A549 (cell line): Measurements from ENCODE around the gene GFOD2. TPM values are rescaled to one million over a fixed set of nuclear protein-coding genes. Genes with fewer than 3 reads are reported as not detected.
"Not testable (repeated sequence)": the region's sequence is repeated elsewhere in the genome, so short reads cannot be mapped to it uniquely, and the experiment has no call there.

Experiments used
- ATAC-seq, 2 experiments: fragments of 200-7000 bp in 1 of 2; fragments of >200 bp in 1 of 2; cut with Nextera tagmentation in 1 of 2; cut with Tn5 transposase in 1 of 2; 3 replicates each; pipeline versions ENCODE4 v1.8.0 to v1.9.1; 2018 to 2020; ENCODE audit warnings: mild to moderate bottlenecking in 1 of 2, moderate library complexity in 1 of 2
- CTCF ChIA-PET: fragments of 300-600 bp; sonication (Branson Sonifier 250); formaldehyde crosslinking; extraction: SDS; loops from one replicate; lab custom pipeline; 2021; ENCODE audit warnings: antibody characterized with exemption, inconsistent platforms; lab: Yijun Ruan, JAX
- POLR2A ChIA-PET: fragments of 350-600 bp; formaldehyde crosslinking; extraction: SDS; loops from one replicate; lab custom pipeline; 2021; ENCODE audit warnings: antibody characterized with exemption, inconsistent platforms; lab: Yijun Ruan, JAX
- DNase-seq, 2 experiments: peaks; one replicate each; pipeline versions ENCODE4 v3.0.0 to v3.0.0-alpha.2; 2011 to 2016; ENCODE audit warnings: low read depth in 1 of 2, low spot score in 1 of 2
- FAIRE-seq: peaks from 2 replicates; lab custom pipeline; 2011; peaks lifted over from hg19 to GRCh38; lab: Jason Lieb, UNC
- H3K27ac ChIP-seq, 2 experiments: fragments of >200 bp; sonication (Bioruptor Twin); formaldehyde crosslinking; 3 replicates each; pipeline ENCODE4 v1.5.1; 2016 to 2017
- H3K4me1 ChIP-seq: fragments of >200 bp; sonication (Bioruptor Twin); formaldehyde crosslinking; 3 replicates; pipeline ENCODE4 v1.6.1; 2016
- H3K4me2 ChIP-seq: fragments of >200 bp; sonication (Bioruptor Twin); formaldehyde crosslinking; 3 replicates; pipeline ENCODE4 v1.6.1; 2016
- H3K4me3 ChIP-seq: fragments of >200 bp; sonication (Bioruptor Twin); formaldehyde crosslinking; 3 replicates; pipeline ENCODE4 v1.5.1; 2016
- H3K9me3 ChIP-seq: fragments of >200 bp; sonication (Bioruptor Twin); formaldehyde crosslinking; 3 replicates; pipeline ENCODE4 v1.6.1; 2016
- CTCF ChIP-seq: fragments of >200 bp; sonication (Bioruptor Twin); formaldehyde crosslinking; IDR thresholded peaks from 3 replicates; pipeline ENCODE4 v1.5.1; 2016
- EP300 ChIP-seq, 2 experiments: fragments of >200 bp; sonication (Bioruptor Twin); formaldehyde crosslinking; IDR thresholded peaks; 2 replicates in 1 of 2; 3 replicates in 1 of 2; pipeline ENCODE4 v1.6.1; 2016 to 2017
- FOXS1 ChIP-seq: fragments of 250-450 bp; sonication (Bioruptor Pico); IDR thresholded peaks from 2 replicates; pipeline ENCODE4 v1.5.0; 2020; ENCODE audit warnings: mild to moderate bottlenecking, moderate library complexity
- HDAC2 ChIP-seq: fragments of 200-600 bp; sonication (generic); IDR thresholded peaks from 2 replicates; pipeline ENCODE4 v1.6.1; 2016
- HMGXB4 ChIP-seq: fragments of 250-450 bp; sonication (Bioruptor Pico); IDR thresholded peaks from 2 replicates; pipeline ENCODE4 v1.5.0; 2021; ENCODE audit warnings: mild to moderate bottlenecking, moderate library complexity, borderline replicate concordance
- HOXB13 ChIP-seq: fragments of 250-450 bp; sonication (Bioruptor Pico); IDR thresholded peaks from 2 replicates; pipeline ENCODE4 v1.5.0; 2020; ENCODE audit warnings: low read depth, mild to moderate bottlenecking, moderate library complexity
- HOXB5 ChIP-seq: fragments of 250-450 bp; sonication (Bioruptor Pico); IDR thresholded peaks from 2 replicates; pipeline ENCODE4 v1.5.0; 2020; ENCODE audit warnings: mild to moderate bottlenecking, moderate library complexity
- JUN ChIP-seq, 2 experiments: fragments of >200 bp; sonication (Bioruptor Twin); formaldehyde crosslinking; IDR thresholded peaks; 2 replicates in 1 of 2; 3 replicates in 1 of 2; pipeline ENCODE4 v1.6.1; 2016 to 2017
- KDM5A ChIP-seq: fragments of 200-600 bp; sonication (generic); IDR thresholded peaks from 2 replicates; pipeline ENCODE4 v1.6.1; 2016; ENCODE audit warnings: antibody characterized with exemption, mild to moderate bottlenecking
- MAZ ChIP-seq: fragments of 150-350 bp; IDR thresholded peaks from 2 replicates; pipeline ENCODE4 v1.6.1; 2014; ENCODE audit warnings: antibody characterized with exemption, low read depth, low read length, borderline replicate concordance
- MYC ChIP-seq: IDR thresholded peaks from 2 replicates; pipeline ENCODE4 v1.6.1; 2012; ENCODE audit warnings: mild to moderate bottlenecking, inconsistent platforms, low read length, improper control_type of control experiment, borderline replicate concordance
- NFE2L2 ChIP-seq: fragments of 150-350 bp; conservative IDR thresholded peaks from 2 replicates; pipeline ENCODE4 v1.6.1; 2014; ENCODE audit warnings: low read length
- RAD21 ChIP-seq, 2 experiments: fragments of >200 bp in 1 of 2; sonication (Bioruptor Twin) in 1 of 2; formaldehyde crosslinking in 1 of 2; IDR thresholded peaks in 1 of 2; conservative IDR thresholded peaks in 1 of 2; 2 replicates in 1 of 2; 3 replicates in 1 of 2; pipeline ENCODE4 v1.6.1; 2012 to 2018; ENCODE audit warnings: inconsistent platforms in 1 of 2
- RFX5 ChIP-seq: fragments of 450-650 bp; IDR thresholded peaks from 2 replicates; pipeline ENCODE4 v1.7.1; 2014; ENCODE audit warnings: antibody characterized with exemption, mild to moderate bottlenecking, moderate library complexity
- TP53 ChIP-seq: fragments of 250-450 bp; sonication (Bioruptor Pico); IDR thresholded peaks from 2 replicates; pipeline ENCODE4 v1.5.0; 2021; ENCODE audit warnings: mild to moderate bottlenecking, moderate library complexity
- ZNF302 ChIP-seq: fragments of 250-450 bp; sonication (Bioruptor Pico); IDR thresholded peaks from 2 replicates; pipeline ENCODE4 v1.9.0; 2021; ENCODE audit warnings: inconsistent platforms, mild to moderate bottlenecking, moderate library complexity
- ZSCAN20 ChIP-seq: fragments of 250-450 bp; sonication (Bioruptor Pico); IDR thresholded peaks from 2 replicates; pipeline ENCODE4 v1.8.0; 2022; ENCODE audit warnings: mild to moderate bottlenecking, moderate library complexity
- WGBS: methylation state at CpG from one replicate; pipeline ENCODE4 v1.1.6; 2017; ENCODE audit errors: missing lambda C conversion rate; 5-methylcytosine and 5-hydroxymethylcytosine counted together
- polyA plus RNA-seq, 4 experiments: library from polyadenylated mRNA; depleted of rRNA in 3 of 4; stranded (reverse); fragments of >200 nt; fragmentation: RNase III in 1 of 4; extraction: RNeasy Plus Mini Kit Qiagen cat#74134 plus additional on column Dnase treatment in 1 of 4; gene quantifications; 2 replicates in 3 of 4; 3 replicates in 1 of 4; pipeline ENCODE4 v1.2.3, GENCODE V29; 2011 to 2017
- TF ChIP-seq, protein P1 (sequence below): fragments of 200-600 bp; sonication (generic); IDR thresholded peaks from 2 replicates; pipeline ENCODE4 v1.6.1; 2016; ENCODE audit warnings: antibody characterized with exemption, mild to moderate bottlenecking, moderate library complexity

GFOD2 gene
- polyA plus RNA-seq, 2 of the 4 experiments (the other 2 are of a cell fraction): 10.3 to 16.4 TPM

- ATAC-seq (no peak), FAIRE-seq (no peak), DNase-seq (no peak)
- ChIA-PET CTCF (interaction anchor here (0.6 to 1.0 kb wide), 4 partner anchors 16 to 221 kb away, joined by 3 to 5 read pairs (median 4); no protein-coding TSS in a partner anchor), POLR2A (no interaction called here)
- H3K9me3 ChIP-seq: peaks cover 8% of the 10 kb centered on the region
- H3K4me1 ChIP-seq: no peaks in the 10 kb centered on the region
- no peak overlapping the region for H3K4me3 ChIP-seq
- 74% methylated on average over 2 of the region's 2 CpGs for WGBS
- no peak for TF ChIP-seq MAZ
- TF ChIP-seq TP53 (CRISPR knock-in tag): no peak
- no peak for TF ChIP-seq HOXB13 (CRISPR knock-in tag)
- no peak for TF ChIP-seq CTCF
- no peak for TF ChIP-seq HMGXB4 (CRISPR knock-in tag)
- TF ChIP-seq, protein P1, sequence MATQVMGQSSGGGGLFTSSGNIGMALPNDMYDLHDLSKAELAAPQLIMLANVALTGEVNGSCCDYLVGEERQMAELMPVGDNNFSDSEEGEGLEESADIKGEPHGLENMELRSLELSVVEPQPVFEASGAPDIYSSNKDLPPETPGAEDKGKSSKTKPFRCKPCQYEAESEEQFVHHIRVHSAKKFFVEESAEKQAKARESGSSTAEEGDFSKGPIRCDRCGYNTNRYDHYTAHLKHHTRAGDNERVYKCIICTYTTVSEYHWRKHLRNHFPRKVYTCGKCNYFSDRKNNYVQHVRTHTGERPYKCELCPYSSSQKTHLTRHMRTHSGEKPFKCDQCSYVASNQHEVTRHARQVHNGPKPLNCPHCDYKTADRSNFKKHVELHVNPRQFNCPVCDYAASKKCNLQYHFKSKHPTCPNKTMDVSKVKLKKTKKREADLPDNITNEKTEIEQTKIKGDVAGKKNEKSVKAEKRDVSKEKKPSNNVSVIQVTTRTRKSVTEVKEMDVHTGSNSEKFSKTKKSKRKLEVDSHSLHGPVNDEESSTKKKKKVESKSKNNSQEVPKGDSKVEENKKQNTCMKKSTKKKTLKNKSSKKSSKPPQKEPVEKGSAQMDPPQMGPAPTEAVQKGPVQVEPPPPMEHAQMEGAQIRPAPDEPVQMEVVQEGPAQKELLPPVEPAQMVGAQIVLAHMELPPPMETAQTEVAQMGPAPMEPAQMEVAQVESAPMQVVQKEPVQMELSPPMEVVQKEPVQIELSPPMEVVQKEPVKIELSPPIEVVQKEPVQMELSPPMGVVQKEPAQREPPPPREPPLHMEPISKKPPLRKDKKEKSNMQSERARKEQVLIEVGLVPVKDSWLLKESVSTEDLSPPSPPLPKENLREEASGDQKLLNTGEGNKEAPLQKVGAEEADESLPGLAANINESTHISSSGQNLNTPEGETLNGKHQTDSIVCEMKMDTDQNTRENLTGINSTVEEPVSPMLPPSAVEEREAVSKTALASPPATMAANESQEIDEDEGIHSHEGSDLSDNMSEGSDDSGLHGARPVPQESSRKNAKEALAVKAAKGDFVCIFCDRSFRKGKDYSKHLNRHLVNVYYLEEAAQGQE: no peak
- no peak for TF ChIP-seq JUN (IDR thresholded peaks at IDR 0.05)
- no peak for TF ChIP-seq ZSCAN20
- no peak for TF ChIP-seq RFX5
- TF ChIP-seq MYC: no peak
- no peak overlapping the region for H3K27ac ChIP-seq
- H3K4me2 ChIP-seq: no peak overlapping the region
Observed at GRCh38 chr16:67694611-67695010, 24.5 kb downstream of the GFOD2 start.

- H3K9me3 ChIP-seq, POLR2A ChIA-PET, H3K4me2 ChIP-seq, H3K4me1 ChIP-seq, H3K4me3 ChIP-seq, H3K27ac ChIP-seq, FAIRE-seq, ATAC-seq, DNase-seq: not testable (repeated sequence)
- CTCF ChIA-PET: interaction anchor here (0.6 kb wide), 1 partner anchor 863 kb away, joined by 4 read pairs; the partner anchor contains the start of gene NAE1
- WGBS: 93% methylated on average over 8 of the region's 8 CpGs
Observed at GRCh38 chr16:67693517-67694285, 25.4 kb downstream of the GFOD2 start.

GRCh38 chr16:67685388-67686112, 33.6 kb downstream of the GFOD2 start:
- DNase-seq (no peak), FAIRE-seq (no peak), ATAC-seq (no peak)
- Histone ChIP-seq H3K4me3 (no peak overlapping the region), H3K4me2 (no peak overlapping the region), H3K27ac (no peak overlapping the region), H3K4me1 (no peaks in the 10 kb centered on the region), H3K9me3 (no peaks in the 10 kb centered on the region)
- POLR2A ChIA-PET: no interaction called here
- CTCF ChIA-PET: interaction anchor here (1.2 to 5.0 kb wide), 2 partner anchors 12 to 13 kb away, joined by 4 to 36 read pairs; no protein-coding TSS in a partner anchor
- TF ChIP-seq MYC: no peak
- no peak for TF ChIP-seq HOXB5
- TF ChIP-seq RAD21 (conservative IDR thresholded peaks at IDR 0.05 in 1 of 2, IDR thresholded peaks at IDR 0.05 in 1 of 2): no peak
- TF ChIP-seq NFE2L2: no peak
- no peak for TF ChIP-seq EP300 (IDR thresholded peaks at IDR 0.05)
- no peak for TF ChIP-seq HDAC2
- no peak for TF ChIP-seq FOXS1 (CRISPR knock-in tag)
- no peak for TF ChIP-seq KDM5A
- no peak for TF ChIP-seq ZNF302 (CRISPR knock-in tag)
- WGBS: 89% methylated on average over 17 of the region's 17 CpGs
